HFFc6 (cell line): ENCODE results near the gene RNF150. TPM values are rescaled to one million over a fixed set of nuclear protein-coding genes. Genes with fewer than 3 reads are reported as not detected.

Source experiments
- DNase-seq: peaks from one replicate; pipeline ENCODE4 v3.0.0-alpha.2; 2018
- H3K27ac Mint-ChIP-seq: 2 replicates; pipeline ENCODE4 v1.8.0; 2020; ENCODE audit warnings: mild to moderate bottlenecking, mixed read lengths
- H3K27me3 Mint-ChIP-seq: 2 replicates; pipeline ENCODE4 v1.8.0; 2021; ENCODE audit warnings: mild to moderate bottlenecking, moderate library complexity, mixed read lengths; ENCODE audit not compliant: insufficient read depth
- H3K36me3 Mint-ChIP-seq: 2 replicates; pipeline ENCODE4 v1.8.0; 2021; ENCODE audit warnings: low read depth, mixed read lengths
- H3K4me1 Mint-ChIP-seq: 2 replicates; pipeline ENCODE4 v1.8.0; 2020; ENCODE audit warnings: low read depth, mixed read lengths
- H3K4me3 Mint-ChIP-seq: 2 replicates; pipeline ENCODE4 v1.8.0; 2020; ENCODE audit warnings: mild to moderate bottlenecking, moderate library complexity, mixed read lengths
- H3K9me3 Mint-ChIP-seq: 2 replicates; pipeline ENCODE4 v1.8.0; 2020; ENCODE audit warnings: mild to moderate bottlenecking, mixed read lengths
- total RNA-seq, 6 experiments: library from RNA; stranded (reverse); fragmentation: NEBNext Ultra II Directional; extraction: Animal tissue kit (Norgen Biotek cat#: 25700); gene quantifications; 2 replicates in 1 of 6; 3 replicates in 5 of 6; pipeline ENCODE4 v1.2.3, GENCODE V29; 2021
- TF ChIP-seq, protein P1 (sequence below): fragments of 200-600 bp; sonication (generic); IDR thresholded peaks from 2 replicates; pipeline ENCODE4 v1.5.0; 2021; ENCODE audit warnings: antibody characterized with exemption, mild to moderate bottlenecking

RNF150 gene
- total RNA-seq, 6 experiments from 2014 or later: 15.1 to 24.2 (median 20.7) TPM

DNA sequence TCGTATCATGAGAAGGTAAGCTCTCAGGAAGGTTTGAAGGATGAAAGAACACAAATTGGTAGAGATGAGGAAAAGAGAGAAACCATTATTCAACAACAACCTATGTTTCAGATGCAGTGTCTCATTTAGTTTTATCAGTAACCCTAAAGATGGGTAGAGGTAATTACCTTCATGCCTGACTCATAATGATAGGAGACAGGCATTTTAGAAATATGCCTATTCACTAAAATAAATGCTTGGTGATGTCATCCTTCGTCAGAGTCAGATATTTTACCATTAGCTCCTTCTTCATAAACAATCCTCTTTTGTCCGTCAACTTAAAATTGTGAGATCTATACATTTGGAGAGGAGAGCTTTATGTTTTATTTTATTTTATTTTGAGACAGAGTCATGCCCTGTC is 21.5 kb upstream of the RNF150 start:
- Mint-ChIP-seq H3K27ac (no peak overlapping the region), H3K36me3 (no peaks in the 10 kb centered on the region), H3K27me3 (peaks cover 4% of the 10 kb centered on the region; the same call in 1 of the 2 replicates), H3K4me1 (peaks cover 34% of the 10 kb centered on the region), H3K9me3 (no peaks in the 10 kb centered on the region), H3K4me3 (no peak overlapping the region)
- TF ChIP-seq, protein P1, sequence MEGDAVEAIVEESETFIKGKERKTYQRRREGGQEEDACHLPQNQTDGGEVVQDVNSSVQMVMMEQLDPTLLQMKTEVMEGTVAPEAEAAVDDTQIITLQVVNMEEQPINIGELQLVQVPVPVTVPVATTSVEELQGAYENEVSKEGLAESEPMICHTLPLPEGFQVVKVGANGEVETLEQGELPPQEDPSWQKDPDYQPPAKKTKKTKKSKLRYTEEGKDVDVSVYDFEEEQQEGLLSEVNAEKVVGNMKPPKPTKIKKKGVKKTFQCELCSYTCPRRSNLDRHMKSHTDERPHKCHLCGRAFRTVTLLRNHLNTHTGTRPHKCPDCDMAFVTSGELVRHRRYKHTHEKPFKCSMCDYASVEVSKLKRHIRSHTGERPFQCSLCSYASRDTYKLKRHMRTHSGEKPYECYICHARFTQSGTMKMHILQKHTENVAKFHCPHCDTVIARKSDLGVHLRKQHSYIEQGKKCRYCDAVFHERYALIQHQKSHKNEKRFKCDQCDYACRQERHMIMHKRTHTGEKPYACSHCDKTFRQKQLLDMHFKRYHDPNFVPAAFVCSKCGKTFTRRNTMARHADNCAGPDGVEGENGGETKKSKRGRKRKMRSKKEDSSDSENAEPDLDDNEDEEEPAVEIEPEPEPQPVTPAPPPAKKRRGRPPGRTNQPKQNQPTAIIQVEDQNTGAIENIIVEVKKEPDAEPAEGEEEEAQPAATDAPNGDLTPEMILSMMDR: no peak
- DNase-seq: no peak

DNA sequence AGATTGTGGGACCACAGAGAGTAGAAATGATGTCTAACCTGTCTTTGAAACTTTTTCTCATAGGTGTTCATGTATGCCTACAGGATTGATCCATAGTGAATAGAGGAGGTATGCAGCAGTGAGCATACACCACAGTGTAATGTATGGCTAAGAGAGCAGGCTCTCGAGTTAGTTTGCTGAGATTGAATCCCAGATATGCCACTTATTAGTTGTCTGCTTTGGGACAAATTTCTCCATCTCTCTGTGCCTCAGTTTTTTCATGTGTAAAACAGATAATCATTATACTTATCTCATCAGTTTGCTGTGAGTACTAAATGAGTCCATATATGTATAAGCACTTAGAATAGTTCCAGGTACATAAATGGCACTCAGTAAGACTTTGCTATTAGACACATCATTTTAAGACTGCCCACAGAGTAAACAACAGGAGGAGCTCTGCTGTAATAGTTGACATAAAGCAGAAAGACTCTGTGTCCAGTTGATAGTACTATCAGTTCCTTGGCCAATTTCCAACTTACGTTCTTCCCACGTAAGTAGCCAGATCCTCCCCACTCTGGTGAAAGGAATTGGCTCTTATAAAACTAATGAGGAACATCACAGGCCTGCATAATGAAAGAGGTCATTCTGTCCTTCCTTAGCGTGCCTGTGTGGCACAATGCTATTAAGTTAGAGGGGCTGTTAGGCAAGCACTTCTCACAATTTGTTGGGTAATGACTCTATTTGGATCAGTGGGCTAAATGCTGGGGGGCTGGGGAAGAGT is 20.7 kb upstream of the RNF150 start:
- Mint-ChIP-seq H3K4me1 (peaks cover 33% of the 10 kb centered on the region), H3K27me3 (peaks cover 5% of the 10 kb centered on the region; the same call in 1 of the 2 replicates), H3K36me3 (no peaks in the 10 kb centered on the region), H3K9me3 (no peaks in the 10 kb centered on the region), H3K4me3 (no peak overlapping the region), H3K27ac (no peak overlapping the region)
- TF ChIP-seq, protein P1: no peak
- DNase-seq: no peak

DNA sequence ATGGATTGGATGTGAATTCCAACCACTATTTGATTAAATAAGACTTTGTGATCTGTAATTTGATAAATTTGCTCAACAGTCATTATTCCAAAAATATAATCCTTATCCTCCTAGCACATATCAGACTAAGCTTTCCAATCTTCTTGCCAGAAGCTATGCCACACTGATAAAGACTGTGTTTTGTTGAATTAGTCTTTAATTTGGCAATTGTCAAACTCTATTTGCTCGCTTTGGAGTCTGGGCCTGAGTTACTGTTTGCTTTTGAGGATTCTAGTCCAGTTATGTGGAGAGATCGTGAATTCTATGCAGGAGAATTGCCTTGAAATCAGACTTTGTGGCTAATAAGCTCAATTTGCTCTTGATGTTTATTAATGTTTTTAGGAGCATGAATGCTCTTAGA is 10.9 kb upstream of the RNF150 start:
- TF ChIP-seq, protein P1: no peak
- no peak overlapping the region for H3K27ac Mint-ChIP-seq
- no peaks in the 10 kb centered on the region for H3K9me3 Mint-ChIP-seq
- H3K4me3 Mint-ChIP-seq: no peak overlapping the region
- no peaks in the 10 kb centered on the region for H3K36me3 Mint-ChIP-seq
- H3K27me3 Mint-ChIP-seq: peaks cover 2% of the 10 kb centered on the region
- DNase-seq: no peak
- H3K4me1 Mint-ChIP-seq: peaks cover 7% of the 10 kb centered on the region; the same call in 1 of the 2 replicates

DNA sequence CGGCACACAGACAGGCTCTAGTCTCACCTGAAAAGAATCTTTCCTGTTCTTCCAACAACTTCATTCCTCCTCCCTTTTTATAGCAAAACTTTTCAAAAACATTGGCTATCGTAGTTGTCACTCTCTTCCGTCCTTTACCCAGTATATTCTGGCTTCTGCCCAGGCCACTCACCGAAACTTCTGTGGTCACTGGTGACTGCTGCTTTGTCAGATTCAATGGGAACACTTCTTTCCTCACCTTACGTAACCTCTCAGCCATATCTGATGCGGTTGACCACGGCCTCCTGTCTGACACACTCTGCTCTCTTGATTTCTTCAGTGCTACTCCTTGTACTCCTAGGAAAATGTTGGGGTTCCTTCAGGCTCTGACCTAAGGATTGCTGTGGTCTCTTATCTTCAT is 9.2 kb upstream of the RNF150 start:
- no peaks in the 10 kb centered on the region for H3K9me3 Mint-ChIP-seq
- no peak overlapping the region for H3K4me3 Mint-ChIP-seq
- DNase-seq: no peak
- peaks cover 7% of the 10 kb centered on the region; the same call in 1 of the 2 replicates for H3K4me1 Mint-ChIP-seq
- no peaks in the 10 kb centered on the region for H3K36me3 Mint-ChIP-seq
- H3K27me3 Mint-ChIP-seq: peaks cover 4% of the 10 kb centered on the region
- no peak overlapping the region for H3K27ac Mint-ChIP-seq
- TF ChIP-seq, protein P1: no peak

DNA sequence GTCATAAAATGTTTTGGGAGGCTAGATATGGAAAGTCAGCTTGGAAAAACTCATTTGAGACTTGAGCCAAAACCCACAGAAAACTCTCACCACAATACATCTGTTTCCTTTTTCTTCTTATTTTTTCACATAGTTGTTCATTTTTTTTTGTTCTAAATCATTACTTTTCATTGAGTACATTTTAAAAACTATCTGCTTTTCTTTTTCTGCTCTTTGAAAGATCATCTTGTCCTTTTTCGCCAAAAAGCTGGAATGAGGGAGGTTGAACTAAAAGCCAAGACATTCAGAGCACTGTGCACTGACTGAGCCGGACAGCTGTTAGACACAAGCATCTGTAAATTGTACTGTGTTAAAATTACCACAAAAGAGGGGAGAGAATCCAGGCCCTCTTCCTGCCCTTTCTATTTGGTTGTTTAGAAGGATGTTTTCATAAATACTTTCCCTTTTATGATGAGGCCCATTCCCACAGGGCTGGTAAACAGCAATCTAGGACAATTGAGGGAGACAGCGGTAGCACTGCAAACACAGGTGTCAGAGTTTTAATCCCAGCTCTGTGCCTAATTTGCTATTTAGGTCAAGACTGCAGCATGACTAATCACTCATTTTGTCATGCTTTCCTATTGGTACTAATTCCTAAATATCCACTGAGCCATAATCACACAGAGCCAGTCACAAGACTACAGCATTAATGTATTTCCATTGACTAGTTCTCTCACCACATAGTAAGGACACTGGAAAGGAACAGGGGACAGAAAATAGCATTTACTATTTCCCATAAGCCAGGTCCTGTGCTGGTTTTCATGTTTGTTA is 7.3 kb upstream of the RNF150 start:
- no peak overlapping the region for H3K4me3 Mint-ChIP-seq

More for the DNA sequence above, 7.3 kb upstream of the RNF150 start:
- H3K27ac Mint-ChIP-seq: no peak overlapping the region
- DNase-seq: no peak
- H3K4me1 Mint-ChIP-seq: peaks cover 7% of the 10 kb centered on the region; the same call in 1 of the 2 replicates
- no peaks in the 10 kb centered on the region for H3K9me3 Mint-ChIP-seq
- TF ChIP-seq, protein P1: no peak
- peaks cover 4% of the 10 kb centered on the region for H3K27me3 Mint-ChIP-seq
- no peaks in the 10 kb centered on the region for H3K36me3 Mint-ChIP-seq
